Spleen (tissue), 7 donors: ENCODE data around the gene MACROD2.

Experiments used
- POLR2A ChIP-seq, 3 donors: fragments of 450-650 bp; IDR thresholded peaks; one replicate each; pipeline ENCODE4 v1.5.1; 2017; ENCODE audit warnings: antibody characterized with exemption in 3 of 3, mild to moderate bottlenecking in 1 of 3
- POLR2AphosphoS5 ChIP-seq, 3 donors: sonication (generic); formaldehyde crosslinking; IDR thresholded peaks; one replicate each; pipeline ENCODE4 v1.5.1; 2017; ENCODE audit warnings: antibody characterized with exemption in 3 of 3
- TF ChIP-seq, protein P1 (sequence below), 11 experiments: fragments of 200-600 bp in 7 of 11; fragments of 450-650 bp in 4 of 11; sonication (generic) in 4 of 11; IDR thresholded peaks in 8 of 11; conservative IDR thresholded peaks in 3 of 11; 1 replicate in 7 of 11; 2 replicates in 4 of 11; pipeline versions ENCODE4 v1.4.0 to v1.8.0; 2016 to 2021; ENCODE audit warnings: antibody characterized with exemption in 11 of 11, inconsistent platforms in 4 of 11, mild to moderate bottlenecking in 1 of 11
- donor health status: DM: no; HTN: no; CAD: no; lungs with moderate emphysema.
- donor health status: DM: no; HTN: no; CAD: no.
- donor health status: DM: no; HTN: no; CAD: no.

- TF ChIP-seq, protein P1, sequence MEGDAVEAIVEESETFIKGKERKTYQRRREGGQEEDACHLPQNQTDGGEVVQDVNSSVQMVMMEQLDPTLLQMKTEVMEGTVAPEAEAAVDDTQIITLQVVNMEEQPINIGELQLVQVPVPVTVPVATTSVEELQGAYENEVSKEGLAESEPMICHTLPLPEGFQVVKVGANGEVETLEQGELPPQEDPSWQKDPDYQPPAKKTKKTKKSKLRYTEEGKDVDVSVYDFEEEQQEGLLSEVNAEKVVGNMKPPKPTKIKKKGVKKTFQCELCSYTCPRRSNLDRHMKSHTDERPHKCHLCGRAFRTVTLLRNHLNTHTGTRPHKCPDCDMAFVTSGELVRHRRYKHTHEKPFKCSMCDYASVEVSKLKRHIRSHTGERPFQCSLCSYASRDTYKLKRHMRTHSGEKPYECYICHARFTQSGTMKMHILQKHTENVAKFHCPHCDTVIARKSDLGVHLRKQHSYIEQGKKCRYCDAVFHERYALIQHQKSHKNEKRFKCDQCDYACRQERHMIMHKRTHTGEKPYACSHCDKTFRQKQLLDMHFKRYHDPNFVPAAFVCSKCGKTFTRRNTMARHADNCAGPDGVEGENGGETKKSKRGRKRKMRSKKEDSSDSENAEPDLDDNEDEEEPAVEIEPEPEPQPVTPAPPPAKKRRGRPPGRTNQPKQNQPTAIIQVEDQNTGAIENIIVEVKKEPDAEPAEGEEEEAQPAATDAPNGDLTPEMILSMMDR (IDR thresholded peaks at IDR 0.05 in 8 of 11, conservative IDR thresholded peaks at IDR 0.05 in 3 of 11) = no peak
- no peak for TF ChIP-seq POLR2A (IDR thresholded peaks at IDR 0.05)
- no peak for TF ChIP-seq POLR2AphosphoS5 (IDR thresholded peaks at IDR 0.05)
Observed at GRCh38 chr20:15061061-15061430, 1065.7 kb downstream of the MACROD2 start.
